ENCODE results near the gene CDH4.

DNA sequence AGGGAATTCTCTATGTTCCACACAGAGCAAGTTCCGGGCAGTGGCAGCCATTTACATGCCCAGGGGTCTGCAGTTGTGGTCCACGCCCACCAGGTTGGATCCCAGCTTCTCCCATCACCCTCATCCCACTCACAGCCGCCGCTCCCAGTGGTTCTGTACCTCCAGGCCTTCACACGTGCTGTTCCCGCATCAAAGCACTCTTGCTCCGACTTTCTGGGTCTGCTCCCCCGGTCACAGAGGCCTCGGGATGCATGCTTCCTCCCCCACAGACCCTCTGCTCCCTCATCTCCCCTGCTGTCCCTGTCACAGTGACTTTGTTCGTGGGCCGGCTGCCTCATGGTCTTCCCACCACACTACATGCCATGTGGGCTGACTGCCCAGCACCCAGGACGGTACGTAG, 481.2 kb downstream of the CDH4 start:
- TF ChIP-seq, protein P1, sequence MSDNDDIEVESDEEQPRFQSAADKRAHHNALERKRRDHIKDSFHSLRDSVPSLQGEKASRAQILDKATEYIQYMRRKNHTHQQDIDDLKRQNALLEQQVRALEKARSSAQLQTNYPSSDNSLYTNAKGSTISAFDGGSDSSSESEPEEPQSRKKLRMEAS (CRISPR knock-in tag; IDR thresholded peaks at IDR 0.05), result no peak
- TF ChIP-seq CTCF (IDR thresholded peaks at IDR 0.05), result no peak
- no peak for TF ChIP-seq ZSCAN18 (CRISPR knock-in tag; IDR thresholded peaks at IDR 0.05)
- TF ChIP-seq E2F5 (CRISPR knock-in tag; IDR thresholded peaks at IDR 0.05), result no peak
- TF ChIP-seq TCF7 (CRISPR knock-in tag; IDR thresholded peaks at IDR 0.05; ENCODE audit: low read depth), result no peak
- TF ChIP-seq ZNF263 (CRISPR knock-in tag; IDR thresholded peaks at IDR 0.05; ENCODE audit: low read depth), result no peak
- TF ChIP-seq JUN (CRISPR knock-in tag; IDR thresholded peaks at IDR 0.05), result no peak
- TF ChIP-seq ZNF121 (CRISPR knock-in tag; IDR thresholded peaks at IDR 0.05), result no peak
- TF ChIP-seq NR3C1 (CRISPR knock-in tag; conservative IDR thresholded peaks at IDR 0.05; ENCODE audit: low read depth), result no peak
- no peak for TF ChIP-seq CREB1 (CRISPR knock-in tag; IDR thresholded peaks at IDR 0.05)
- TF ChIP-seq, protein P2, sequence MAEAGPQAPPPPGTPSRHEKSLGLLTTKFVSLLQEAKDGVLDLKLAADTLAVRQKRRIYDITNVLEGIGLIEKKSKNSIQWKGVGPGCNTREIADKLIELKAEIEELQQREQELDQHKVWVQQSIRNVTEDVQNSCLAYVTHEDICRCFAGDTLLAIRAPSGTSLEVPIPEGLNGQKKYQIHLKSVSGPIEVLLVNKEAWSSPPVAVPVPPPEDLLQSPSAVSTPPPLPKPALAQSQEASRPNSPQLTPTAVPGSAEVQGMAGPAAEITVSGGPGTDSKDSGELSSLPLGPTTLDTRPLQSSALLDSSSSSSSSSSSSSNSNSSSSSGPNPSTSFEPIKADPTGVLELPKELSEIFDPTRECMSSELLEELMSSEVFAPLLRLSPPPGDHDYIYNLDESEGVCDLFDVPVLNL (CRISPR knock-in tag; IDR thresholded peaks at IDR 0.05; ENCODE audit: borderline replicate concordance, low read depth), result no peak
